Measurements from ENCODE around the gene TRIML2.

DNA sequence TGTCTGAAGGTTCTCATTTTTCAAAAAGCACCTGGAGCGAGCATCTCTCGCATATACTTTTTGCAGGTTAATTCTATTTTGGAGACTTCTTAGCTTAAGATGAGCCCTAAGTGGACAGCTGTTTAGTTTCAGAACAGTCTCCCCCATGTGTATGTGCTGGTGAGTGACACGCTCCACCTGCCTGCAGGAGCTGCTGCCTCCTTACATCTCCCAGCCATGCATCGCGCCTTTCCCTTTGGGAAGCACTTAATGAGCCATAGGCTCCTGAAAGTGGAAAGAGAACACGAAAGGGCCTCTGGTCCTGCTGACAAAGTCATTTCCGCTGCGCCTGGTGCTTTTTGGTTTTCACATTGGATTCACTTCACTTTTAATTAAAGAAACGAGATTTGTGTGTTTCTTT, 56.1 kb downstream of the TRIML2 start:
- TF ChIP-seq POLR2AphosphoS5 (IDR thresholded peaks at IDR 0.05; ENCODE audit: low read depth, low read length) (no peak), SIN3A (IDR thresholded peaks at IDR 0.05; ENCODE audit: borderline replicate concordance, insufficient read depth, low read length) (no peak)

Data from PFSK-1 (cell line).